Stimulated activated naive CD8-positive, alpha-beta T cell treated with anti-CD3 and anti-CD28 coated beads, Interleukin-15, Interleukin-2, amounts not matched to agents 100 ng/mL and 50 ng/mL, for 24 hours (primary cell): ENCODE measurements around the gene EEPD1.

Source experiments
- H3K27ac Mint-ChIP-seq: one replicate; pipeline ENCODE4 v1.8.0; 2021; ENCODE audit warnings: mild to moderate bottlenecking, mixed read lengths
- H3K27me3 Mint-ChIP-seq: one replicate; pipeline ENCODE4 v1.8.0; 2021; ENCODE audit warnings: mixed read lengths
- H3K36me3 Mint-ChIP-seq: one replicate; pipeline ENCODE4 v1.8.0; 2021; ENCODE audit warnings: low read depth, mixed read lengths
- H3K4me1 Mint-ChIP-seq: one replicate; pipeline ENCODE4 v1.8.0; 2021; ENCODE audit warnings: low read depth, mixed read lengths
- H3K4me3 Mint-ChIP-seq: one replicate; pipeline ENCODE4 v1.8.0; 2021; ENCODE audit warnings: mild to moderate bottlenecking, mixed read lengths
- H3K9me3 Mint-ChIP-seq: one replicate; pipeline ENCODE4 v1.8.0; 2021; ENCODE audit warnings: mixed read lengths

Gene EEPD1

GRCh38 chr7:36188266-36188665 is 35.2 kb downstream of the EEPD1 start:
- H3K4me3 Mint-ChIP-seq = no peak overlapping the region
- no peaks in the 10 kb centered on the region for H3K27me3 Mint-ChIP-seq
- no peaks in the 10 kb centered on the region for H3K9me3 Mint-ChIP-seq
- no peaks in the 10 kb centered on the region for H3K4me1 Mint-ChIP-seq
- H3K36me3 Mint-ChIP-seq = no peaks in the 10 kb centered on the region
- peak overlapping the region; percentile 10 for H3K27ac Mint-ChIP-seq

GRCh38 chr7:36188906-36189305 is 35.9 kb downstream of the EEPD1 start:
- H3K9me3 Mint-ChIP-seq = no peaks in the 10 kb centered on the region
- no peak overlapping the region for H3K27ac Mint-ChIP-seq
- no peaks in the 10 kb centered on the region for H3K4me1 Mint-ChIP-seq
- H3K27me3 Mint-ChIP-seq = no peaks in the 10 kb centered on the region
- H3K4me3 Mint-ChIP-seq = no peak overlapping the region
- H3K36me3 Mint-ChIP-seq = no peaks in the 10 kb centered on the region

GRCh38 chr7:36190447-36191291 is 37.6 kb downstream of the EEPD1 start:
- Mint-ChIP-seq H3K27me3 (no peaks in the 10 kb centered on the region), H3K27ac (peak overlapping the region; percentile 6)

GRCh38 chr7:36191292-36191920 is 38.4 kb downstream of the EEPD1 start:
- H3K9me3 Mint-ChIP-seq = no peaks in the 10 kb centered on the region
- peak overlapping the region; percentile 6 for H3K27ac Mint-ChIP-seq
- H3K4me3 Mint-ChIP-seq = no peak overlapping the region
- H3K36me3 Mint-ChIP-seq = no peaks in the 10 kb centered on the region
- no peaks in the 10 kb centered on the region for H3K4me1 Mint-ChIP-seq
- no peaks in the 10 kb centered on the region for H3K27me3 Mint-ChIP-seq

More at GRCh38 chr7:36190447-36191291, 37.6 kb downstream of the EEPD1 start:
- Mint-ChIP-seq H3K9me3 (no peaks in the 10 kb centered on the region), H3K4me1 (no peaks in the 10 kb centered on the region), H3K4me3 (no peak overlapping the region), H3K36me3 (no peaks in the 10 kb centered on the region)

- Mint-ChIP-seq H3K36me3 (no peaks in the 10 kb centered on the region), H3K4me1 (no peaks in the 10 kb centered on the region), H3K27ac (no peak overlapping the region), H3K4me3 (no peak overlapping the region), H3K27me3 (no peaks in the 10 kb centered on the region), H3K9me3 (no peaks in the 10 kb centered on the region)
These were observed 39.2 kb downstream of the EEPD1 start for GRCh38 chr7:36192053-36192824.

GRCh38 chr7:36192877-36193276 is 39.8 kb downstream of the EEPD1 start:
- H3K4me1 Mint-ChIP-seq = no peaks in the 10 kb centered on the region
- no peaks in the 10 kb centered on the region for H3K36me3 Mint-ChIP-seq
- no peaks in the 10 kb centered on the region for H3K27me3 Mint-ChIP-seq
- no peak overlapping the region for H3K27ac Mint-ChIP-seq
- no peak overlapping the region for H3K4me3 Mint-ChIP-seq
- no peaks in the 10 kb centered on the region for H3K9me3 Mint-ChIP-seq

- no peaks in the 10 kb centered on the region for H3K27me3 Mint-ChIP-seq
- no peaks in the 10 kb centered on the region for H3K9me3 Mint-ChIP-seq
- no peaks in the 10 kb centered on the region for H3K36me3 Mint-ChIP-seq
- peaks cover 24% of the 10 kb centered on the region for H3K4me1 Mint-ChIP-seq
- H3K27ac Mint-ChIP-seq = no peak overlapping the region
- H3K4me3 Mint-ChIP-seq = no peak overlapping the region
These were observed 45.8 kb downstream of the EEPD1 start for GRCh38 chr7:36198854-36199266.

- Mint-ChIP-seq H3K36me3 (no peaks in the 10 kb centered on the region), H3K9me3 (no peaks in the 10 kb centered on the region), H3K4me3 (no peak overlapping the region), H3K27me3 (no peaks in the 10 kb centered on the region), H3K4me1 (peaks cover 24% of the 10 kb centered on the region), H3K27ac (no peak overlapping the region)
These were observed 46.3 kb downstream of the EEPD1 start for GRCh38 chr7:36199329-36199728.

- no peaks in the 10 kb centered on the region for H3K27me3 Mint-ChIP-seq
- no peaks in the 10 kb centered on the region for H3K9me3 Mint-ChIP-seq
- H3K4me3 Mint-ChIP-seq = no peak overlapping the region
- H3K27ac Mint-ChIP-seq = no peak overlapping the region
- H3K4me1 Mint-ChIP-seq = peaks cover 24% of the 10 kb centered on the region
- no peaks in the 10 kb centered on the region for H3K36me3 Mint-ChIP-seq
These were observed 48.2 kb downstream of the EEPD1 start for GRCh38 chr7:36201122-36201723.

GRCh38 chr7:36202398-36202797 is 49.3 kb downstream of the EEPD1 start:
- peaks cover 24% of the 10 kb centered on the region for H3K4me1 Mint-ChIP-seq
- H3K9me3 Mint-ChIP-seq = no peaks in the 10 kb centered on the region
- H3K36me3 Mint-ChIP-seq = no peaks in the 10 kb centered on the region
- no peak overlapping the region for H3K27ac Mint-ChIP-seq
- H3K4me3 Mint-ChIP-seq = no peak overlapping the region
- no peaks in the 10 kb centered on the region for H3K27me3 Mint-ChIP-seq

GRCh38 chr7:36203071-36203790 is 50.2 kb downstream of the EEPD1 start:
- Mint-ChIP-seq H3K4me1 (peaks cover 32% of the 10 kb centered on the region), H3K9me3 (no peaks in the 10 kb centered on the region), H3K27me3 (no peaks in the 10 kb centered on the region), H3K36me3 (no peaks in the 10 kb centered on the region), H3K27ac (peak overlapping the region; percentile 41), H3K4me3 (no peak overlapping the region)

GRCh38 chr7:36204044-36204663 is 51.1 kb downstream of the EEPD1 start:
- Mint-ChIP-seq H3K4me1 (peaks cover 33% of the 10 kb centered on the region), H3K4me3 (no peak overlapping the region), H3K27ac (no peak overlapping the region), H3K27me3 (no peaks in the 10 kb centered on the region), H3K36me3 (no peaks in the 10 kb centered on the region), H3K9me3 (no peaks in the 10 kb centered on the region)

- H3K27ac Mint-ChIP-seq = no peak overlapping the region
- no peaks in the 10 kb centered on the region for H3K36me3 Mint-ChIP-seq
- H3K27me3 Mint-ChIP-seq = no peaks in the 10 kb centered on the region
- H3K9me3 Mint-ChIP-seq = no peaks in the 10 kb centered on the region
- H3K4me1 Mint-ChIP-seq = peaks cover 36% of the 10 kb centered on the region
- H3K4me3 Mint-ChIP-seq = no peak overlapping the region
These were observed 52.0 kb downstream of the EEPD1 start for GRCh38 chr7:36204929-36205635.
